Right lobe of liver (tissue), 6 donors: ENCODE results near the gene CEBPZ. TPM values are rescaled to one million over a fixed set of nuclear protein-coding genes. Genes with fewer than 3 reads are reported as not detected.

ENCODE experiments used
- ATAC-seq, 4 donors: fragments of 200-7000 bp; cut with Tn5 transposase; one replicate each; pipeline ENCODE4 v1.9.1; 2020; ENCODE audit warnings: mild to moderate bottlenecking in 4 of 4, moderate library complexity in 4 of 4
- DNase-seq, 3 donors: peaks; one replicate each; pipeline ENCODE4 v3.0.0-alpha.2; 2020
- H3K27ac ChIP-seq, 3 donors: fragments of 200-600 bp; one replicate each; pipeline ENCODE4 v1.8.0; 2022
- H3K27me3 ChIP-seq, 2 donors: fragments of 200-600 bp; one replicate each; pipeline ENCODE4 v1.8.0; 2022
- H3K36me3 ChIP-seq, 4 donors: fragments of 200-600 bp; sonication (generic) in 1 of 4; one replicate each; pipeline versions ENCODE4 v1.5.1 to v1.8.0; 2017 to 2022; ENCODE audit warnings: control low read depth in 1 of 4
- H3K4me1 ChIP-seq, 4 donors: fragments of 200-600 bp; sonication (generic) in 1 of 4; one replicate each; pipeline versions ENCODE4 v1.5.1 to v1.8.0; 2017 to 2022; ENCODE audit warnings: control low read depth in 1 of 4
- H3K4me3 ChIP-seq, 3 donors: fragments of 200-600 bp; one replicate each; pipeline ENCODE4 v1.8.0; 2022
- H3K9me3 ChIP-seq, 4 donors: fragments of 200-600 bp; sonication (generic) in 1 of 4; one replicate each; pipeline versions ENCODE4 v1.5.1 to v1.8.0; 2017 to 2022; ENCODE audit warnings: control low read depth in 1 of 4
- CTCF ChIP-seq, 4 donors: fragments of 200-600 bp in 3 of 4; fragments of 450-650 bp in 1 of 4; IDR thresholded peaks; one replicate each; pipeline versions ENCODE4 v1.5.1 to v1.8.0; 2016 to 2022; ENCODE audit warnings: antibody characterized with exemption in 4 of 4, mild to moderate bottlenecking in 2 of 4
- POLR2A ChIP-seq: fragments of 450-650 bp; IDR thresholded peaks from one replicate; pipeline ENCODE4 v1.6.1; 2017; ENCODE audit warnings: antibody characterized with exemption, mild to moderate bottlenecking
- WGBS: methylation state at CpG from one replicate; pipeline ENCODE4 v1.1.6; 2018; ENCODE audit warnings: low coverage, low lambda C conversion rate; ENCODE audit not compliant: insufficient coverage; ENCODE audit errors: missing lambda C conversion rate; 5-methylcytosine and 5-hydroxymethylcytosine counted together
- intact Hi-C, 2 donors: fragments of 100-400 bp; cut with DNase I; formaldehyde crosslinking; loops; one replicate each; pipeline versions ENCODE4 v1.11.2 to v1.14.1; 2022
- total RNA-seq, 6 experiments: library from RNA; depleted of rRNA in 2 of 6; stranded (reverse); fragments of >200 nt in 2 of 6; fragmentation: NEBNext Ultra II Directional in 3 of 6; extraction: Animal tissue kit (Norgen Biotek cat#: 25700) in 3 of 6; gene quantifications; one replicate each; pipeline versions ENCODE4 v1.1.0 to v1.2.4, GENCODE V29; 2016 to 2023
- donor health status: DM: no; HTN: yes; CAD: no.
- donor health status: DM: no; HTN: no; CAD: no.
- donor health status: DM: no; HTN: no; CAD: no.
- donor health status: DM: no; HTN: yes; CAD: no.
- donor health status: DM: no; HTN: yes; CAD: no.

The CEBPZ gene
- total RNA-seq, 6 experiments from 2014 or later, result 13.3 to 29.3 (median 20.0) TPM

- H3K36me3 ChIP-seq, result no peaks in the 10 kb centered on the region
- H3K9me3 ChIP-seq, result no peaks in the 10 kb centered on the region
- 81% methylated on average over 4 of the region's 4 CpGs for WGBS
- no peaks in the 10 kb centered on the region for H3K27me3 ChIP-seq
- ATAC-seq (no peak), DNase-seq (no peak)
- H3K4me1 ChIP-seq, result no peaks in the 10 kb centered on the region
- TF ChIP-seq POLR2A, result no peak
- no peak for TF ChIP-seq CTCF (IDR thresholded peaks at IDR 0.05)
- intact Hi-C loops, result no loop called here
- no peak overlapping the region for H3K4me3 ChIP-seq
- no peak overlapping the region for H3K27ac ChIP-seq
Observed at GRCh38 chr2:37190290-37190689, 41.1 kb downstream of the CEBPZ start.

- H3K27ac ChIP-seq, result no peak overlapping the region
- DNase-seq, result no peak
Observed at GRCh38 chr2:37189452-37190153, 41.8 kb downstream of the CEBPZ start.

GRCh38 chr2:37188570-37188969, 42.8 kb downstream of the CEBPZ start, which contains the start of gene SULT6B1:
TSS of gene SULT6B1 (minus strand) at chr2:37188670. CDS start at chr2:37188640, 30 bp downstream.
- 88% methylated on average over 2 of the region's 2 CpGs for WGBS
- Histone ChIP-seq H3K36me3 (no peaks in the 10 kb centered on the region), H3K27me3 (no peaks in the 10 kb centered on the region), H3K9me3 (no peaks in the 10 kb centered on the region), H3K4me1 (no peaks in the 10 kb centered on the region), H3K4me3 (no peak within 1 kb of the TSS), H3K27ac (no peak within 1 kb of the TSS)
- intact Hi-C loops, result no loop called here
- DNase-seq, result no peak
- ATAC-seq, result no peak
- TF ChIP-seq CTCF (IDR thresholded peaks at IDR 0.05), result no peak
- no peak for TF ChIP-seq POLR2A

More at GRCh38 chr2:37189452-37190153, 41.8 kb downstream of the CEBPZ start:
- Histone ChIP-seq H3K4me3 (no peak overlapping the region), H3K27me3 (no peaks in the 10 kb centered on the region), H3K9me3 (no peaks in the 10 kb centered on the region), H3K4me1 (no peaks in the 10 kb centered on the region), H3K36me3 (no peaks in the 10 kb centered on the region)
- ATAC-seq, result peak in 3 of 4 donors; percentile 29 to 79 (median 53)
- 67% methylated on average over 6 of the region's 6 CpGs for WGBS
- intact Hi-C loops, result no loop called here
- TF ChIP-seq POLR2A, result no peak
- no peak for TF ChIP-seq CTCF (IDR thresholded peaks at IDR 0.05)

GRCh38 chr2:37181726-37182684, 49.4 kb downstream of the CEBPZ start:
- DNase-seq (no peak), ATAC-seq (no peak)
- H3K4me3 ChIP-seq, result no peak overlapping the region
- no peaks in the 10 kb centered on the region for H3K9me3 ChIP-seq
- no peaks in the 10 kb centered on the region for H3K27me3 ChIP-seq
- TF ChIP-seq POLR2A (no peak), CTCF (IDR thresholded peaks at IDR 0.05) (no peak)
- H3K36me3 ChIP-seq, result no peaks in the 10 kb centered on the region
- 69% methylated on average over 15 of the region's 17 CpGs for WGBS
- no peaks in the 10 kb centered on the region for H3K4me1 ChIP-seq
- no peak overlapping the region for H3K27ac ChIP-seq
- intact Hi-C loops, result no loop called here
